Stimulated activated naive CD4-positive, alpha-beta T cell treated with Interleukin-2 at 50 U/mL for 16 hours (primary cell): ENCODE measurements around the gene ZRANB2.

ENCODE experiments used
- DNase-seq: peaks from one replicate; lab custom pipeline; 2025; lab: John Stamatoyannopoulos, UW

ZRANB2 gene

DNA sequence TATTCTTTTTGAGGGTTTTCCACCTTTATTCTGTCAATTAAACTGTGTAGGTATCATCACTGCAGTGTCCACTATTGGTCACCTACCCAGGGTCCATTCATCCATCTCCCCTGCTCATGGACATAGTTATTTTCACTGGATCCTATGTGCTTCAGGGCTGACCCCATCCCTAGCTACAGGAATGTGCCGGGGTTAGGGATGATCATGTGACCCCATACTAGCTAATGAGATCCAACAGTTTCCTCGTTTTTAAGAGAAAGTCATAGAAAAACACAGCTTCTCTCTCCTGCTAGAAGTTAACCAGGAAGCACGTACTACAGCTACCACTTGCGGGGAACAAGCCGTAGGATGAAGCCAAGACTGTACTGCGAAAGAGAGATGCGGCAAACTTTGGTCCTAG is 52.8 kb downstream of the ZRANB2 start:
- no peak for DNase-seq

DNA sequence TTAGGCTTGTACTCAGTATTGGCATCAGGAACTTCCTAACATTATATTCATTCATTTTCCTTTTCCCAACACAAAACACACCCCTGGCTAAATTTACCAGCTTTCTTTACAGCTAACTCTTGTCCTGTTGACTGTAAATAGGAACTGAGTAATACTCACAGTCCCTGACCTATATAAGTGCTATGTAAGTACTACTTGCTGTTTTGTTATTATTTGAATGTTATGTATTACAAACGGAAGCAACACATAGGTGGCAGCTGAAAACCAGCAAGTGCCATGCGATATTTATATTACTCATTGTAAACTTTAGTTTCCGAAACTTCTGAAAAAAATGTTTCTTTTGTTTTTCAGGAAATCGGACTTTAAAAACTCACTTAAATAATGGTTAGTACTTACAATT is 54.7 kb downstream of the ZRANB2 start:
- no peak for DNase-seq

DNA sequence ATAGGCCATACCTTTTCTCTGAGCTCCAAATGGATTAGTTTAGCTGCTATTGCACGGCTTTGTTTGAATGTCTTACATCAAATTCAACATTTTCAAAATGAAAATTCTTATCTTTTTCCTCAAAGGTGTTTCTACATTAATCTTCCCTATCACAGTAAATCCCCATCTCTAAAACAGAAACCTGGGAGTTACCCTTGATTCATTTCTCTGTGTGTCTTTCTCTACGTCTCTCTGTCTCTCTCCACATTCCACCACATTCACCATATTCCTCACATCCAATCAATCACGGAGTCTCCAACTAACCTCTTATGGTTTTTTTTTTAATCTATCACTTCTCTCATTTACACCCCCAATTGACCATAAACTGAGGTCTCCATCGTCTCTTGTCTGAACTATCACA is 57.3 kb downstream of the ZRANB2 start:
- DNase-seq, result no peak

DNA sequence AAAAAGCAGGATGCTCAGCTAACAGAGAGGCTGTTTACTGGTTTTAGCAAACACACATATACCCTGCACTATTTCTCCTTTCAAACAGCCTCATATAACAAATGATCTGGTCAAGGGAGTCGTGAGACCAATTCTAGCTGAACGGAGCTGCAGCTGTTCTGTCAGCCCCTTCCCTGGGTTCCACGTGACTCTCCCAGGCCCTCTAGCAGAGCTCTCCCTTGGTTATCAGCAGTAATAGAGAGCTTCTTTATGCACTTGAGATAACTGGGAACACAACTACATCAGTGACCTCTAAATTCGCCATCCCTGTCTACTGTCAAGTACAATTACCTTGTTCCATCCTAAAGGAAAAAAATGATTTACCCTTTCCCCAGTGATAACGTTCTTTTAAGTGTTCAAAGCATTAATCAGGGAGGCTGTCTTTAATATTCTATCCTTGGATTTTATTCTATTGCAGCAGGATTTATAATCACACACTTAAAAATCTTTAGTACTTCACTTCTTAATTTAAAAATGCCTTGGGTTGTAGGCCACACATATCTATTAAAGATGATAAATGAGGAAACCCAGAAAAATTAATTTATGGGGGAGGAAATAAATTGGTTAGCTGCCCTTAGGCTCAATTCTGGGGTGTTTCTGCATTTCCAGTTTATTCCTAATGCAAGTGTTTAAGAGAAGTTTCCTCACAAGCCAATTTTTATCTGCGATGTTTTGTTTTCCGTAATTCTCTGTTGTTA is 61.4 kb downstream of the ZRANB2 start:
- DNase-seq, result no peak

DNA sequence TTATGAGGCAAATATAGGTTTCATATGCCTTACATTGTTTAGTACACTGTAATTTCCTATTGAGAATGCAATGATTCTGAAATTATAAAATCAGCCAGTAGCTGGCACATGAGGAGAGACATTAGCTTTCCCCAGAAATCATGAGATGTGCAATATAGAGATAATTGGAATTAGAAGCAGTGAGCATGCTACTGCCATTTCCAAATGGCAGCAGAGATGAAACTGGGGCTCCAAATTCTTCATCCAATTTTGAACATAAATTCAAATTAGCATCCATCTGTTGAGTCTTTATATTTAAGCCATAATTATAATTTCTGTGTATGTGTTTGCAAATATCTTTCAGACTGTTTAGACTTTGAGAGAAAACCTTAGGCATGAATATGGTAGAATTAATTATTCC is 62.0 kb downstream of the ZRANB2 start:
- no peak for DNase-seq

DNA sequence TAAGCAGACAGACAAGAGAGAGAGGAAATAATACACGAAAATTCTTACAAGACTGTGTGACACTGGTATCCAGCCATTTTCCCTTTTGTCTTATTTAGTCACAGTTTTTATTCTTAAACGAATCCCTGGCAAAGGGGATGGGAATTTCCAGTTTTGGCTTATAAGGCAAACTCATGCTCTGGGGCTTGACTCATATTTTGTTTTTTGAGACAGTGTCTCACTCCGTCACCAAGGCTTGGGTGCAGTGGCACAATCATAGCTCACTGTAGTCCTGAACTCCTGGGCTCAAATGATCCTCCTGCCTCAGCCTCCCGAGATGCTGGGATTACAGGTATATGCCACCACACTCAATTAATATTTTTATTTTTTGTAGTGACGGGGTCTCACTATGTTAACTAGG is 65.1 kb downstream of the ZRANB2 start:
- DNase-seq, result no peak

DNA sequence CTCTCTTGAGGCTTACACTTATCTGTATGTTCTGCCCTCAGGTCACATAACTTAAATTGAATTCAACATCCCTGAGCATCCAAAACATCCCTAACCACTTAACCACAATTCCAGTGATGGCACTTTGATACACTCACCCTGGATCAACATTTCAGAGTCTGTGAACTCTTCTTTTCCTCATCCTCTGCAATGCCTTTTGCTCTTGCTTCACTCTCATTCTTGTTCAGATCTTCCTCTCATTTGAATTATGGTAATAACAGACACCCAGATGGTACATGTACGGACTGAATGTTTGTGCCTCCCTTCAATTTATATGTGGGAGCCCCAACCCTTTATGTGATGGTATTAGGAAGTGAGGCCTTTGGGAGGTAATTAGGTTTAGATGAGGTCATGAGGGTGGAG is 66.7 kb downstream of the ZRANB2 start:
- DNase-seq, result no peak
